Lung (tissue), 12 donors: ENCODE data around the gene MT1M. TPM values are rescaled to one million over a fixed set of nuclear protein-coding genes. Genes with fewer than 3 reads are reported as not detected.
A peak's percentile ranks its signal among the peaks of the same experiment; 100 is the strongest.

Source experiments
- ATAC-seq: fragments of 200-7000 bp; cut with Tn5 transposase; one replicate; pipeline ENCODE4 v1.9.1; 2020; ENCODE audit warnings: moderate number of reproducible peaks; ENCODE audit not compliant: insufficient read depth, low FRiP score
- DNase-seq, 3 donors: peaks; one replicate each; pipeline ENCODE4 v3.0.0-alpha.2; 2013 to 2017
- H3K27ac ChIP-seq, 2 donors: one replicate each; pipeline ENCODE4 v1.5.1; 2013; ENCODE audit warnings: mild to moderate bottlenecking in 2 of 2, moderate library complexity in 2 of 2, control low read depth in 1 of 2, inconsistent platforms in 1 of 2, low read depth in 1 of 2, low read length in 1 of 2
- H3K27me3 ChIP-seq, 3 donors: one replicate each; pipeline ENCODE4 v1.5.1; 2013; ENCODE audit warnings: low read length in 2 of 3; ENCODE audit not compliant: control insufficient read depth in 3 of 3, insufficient read depth in 3 of 3
- H3K36me3 ChIP-seq, 4 donors: one replicate each; pipeline ENCODE4 v1.5.1; 2013; ENCODE audit warnings: low read length in 4 of 4, mild to moderate bottlenecking in 1 of 4, moderate library complexity in 1 of 4; ENCODE audit not compliant: control insufficient read depth in 4 of 4, insufficient read depth in 4 of 4
- H3K4me1 ChIP-seq, 5 donors: one replicate each; pipeline ENCODE4 v1.5.1; 2013; ENCODE audit warnings: low read length in 5 of 5, mild to moderate bottlenecking in 2 of 5, moderate library complexity in 1 of 5; ENCODE audit not compliant: control insufficient read depth in 5 of 5, insufficient read depth in 5 of 5
- H3K4me3 ChIP-seq: one replicate; pipeline ENCODE4 v1.5.1; 2013; ENCODE audit warnings: mild to moderate bottlenecking, control low read depth, moderate library complexity
- H3K9ac ChIP-seq, 2 donors: one replicate each; pipeline ENCODE4 v1.5.1; 2013; ENCODE audit warnings: low read length in 2 of 2, control low read depth in 1 of 2; ENCODE audit not compliant: insufficient read depth in 1 of 2
- H3K9me3 ChIP-seq, 4 donors: one replicate each; pipeline ENCODE4 v1.5.1; 2013; ENCODE audit warnings: low read length in 3 of 4, mild to moderate bottlenecking in 1 of 4, moderate library complexity in 1 of 4; ENCODE audit not compliant: control insufficient read depth in 4 of 4, insufficient read depth in 3 of 4
- WGBS, 2 donors: extraction: QIAGEN DNeasy Blood & Tissue Kit; methylation state at CpG; one replicate each; pipeline ENCODE4 v1.1.7; 2013; 5-methylcytosine and 5-hydroxymethylcytosine counted together
- polyA plus RNA-seq, 2 donors: library from polyadenylated mRNA; stranded (reverse); fragments of 200-250 nt; gene quantifications; one replicate each; pipeline ENCODE4 v1.2.1, GENCODE V29; 2013
- total RNA-seq, 2 donors: library from RNA; depleted of rRNA in 1 of 2; stranded (reverse); fragments of >200 nt in 1 of 2; gene quantifications; one replicate each; pipeline ENCODE4 v1.2.1, GENCODE V29; 2014 to 2021
- TF ChIP-seq, protein P1 (sequence below): IDR thresholded peaks from 2 replicates; pipeline ENCODE4 v1.5.1; 2012; ENCODE audit warnings: mild to moderate bottlenecking; ENCODE audit errors: control extremely low read depth, extremely low read depth
- donor health status: control.
- donor health status: control.
- donor health status: Bipolar disorder and iron deficiency.
- donor health status: healthy.
- donor health status: DM: yes; HTN: yes; CAD: no.

MT1M gene
- total and polyA plus RNA-seq, 4 donors, result 0.88 to 251 (median 43.5) TPM

DNA sequence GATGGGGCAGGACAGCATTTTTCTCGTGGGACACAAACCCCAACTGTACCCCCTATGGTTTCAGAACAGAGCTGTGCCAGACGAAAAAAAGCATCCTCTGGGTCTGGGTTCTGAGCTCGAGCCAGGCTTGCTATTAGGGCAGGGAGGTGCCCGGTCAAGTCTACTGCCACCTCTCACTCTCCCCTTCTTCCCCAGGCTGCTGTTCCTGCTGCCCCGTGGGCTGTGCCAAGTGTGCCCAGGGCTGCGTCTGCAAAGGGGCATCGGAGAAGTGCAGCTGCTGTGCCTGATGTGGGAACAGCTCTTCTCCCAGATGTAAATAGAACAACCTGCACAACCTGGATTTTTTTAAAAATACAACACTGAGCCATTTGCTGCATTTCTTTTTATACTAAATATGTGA lies 5.8 kb upstream of the MT1M start:
- H3K4me1 ChIP-seq, result peaks cover 0 to 13% (median 0%) of the 10 kb centered on the region in 5 donors
- no peak for DNase-seq
- WGBS, 2 donors, result 52 to 61% methylated on average over 7 of the region's 7 CpGs
- H3K36me3 ChIP-seq, result no peaks in the 10 kb centered on the region
- TF ChIP-seq, protein P1, sequence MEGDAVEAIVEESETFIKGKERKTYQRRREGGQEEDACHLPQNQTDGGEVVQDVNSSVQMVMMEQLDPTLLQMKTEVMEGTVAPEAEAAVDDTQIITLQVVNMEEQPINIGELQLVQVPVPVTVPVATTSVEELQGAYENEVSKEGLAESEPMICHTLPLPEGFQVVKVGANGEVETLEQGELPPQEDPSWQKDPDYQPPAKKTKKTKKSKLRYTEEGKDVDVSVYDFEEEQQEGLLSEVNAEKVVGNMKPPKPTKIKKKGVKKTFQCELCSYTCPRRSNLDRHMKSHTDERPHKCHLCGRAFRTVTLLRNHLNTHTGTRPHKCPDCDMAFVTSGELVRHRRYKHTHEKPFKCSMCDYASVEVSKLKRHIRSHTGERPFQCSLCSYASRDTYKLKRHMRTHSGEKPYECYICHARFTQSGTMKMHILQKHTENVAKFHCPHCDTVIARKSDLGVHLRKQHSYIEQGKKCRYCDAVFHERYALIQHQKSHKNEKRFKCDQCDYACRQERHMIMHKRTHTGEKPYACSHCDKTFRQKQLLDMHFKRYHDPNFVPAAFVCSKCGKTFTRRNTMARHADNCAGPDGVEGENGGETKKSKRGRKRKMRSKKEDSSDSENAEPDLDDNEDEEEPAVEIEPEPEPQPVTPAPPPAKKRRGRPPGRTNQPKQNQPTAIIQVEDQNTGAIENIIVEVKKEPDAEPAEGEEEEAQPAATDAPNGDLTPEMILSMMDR, result no peak
- H3K9me3 ChIP-seq, result peaks cover 0 to 1% (median 0%) of the 10 kb centered on the region in 4 donors
- H3K4me3 ChIP-seq, result peak overlapping the region; percentile 55
- peak overlapping the region; percentile 91 to 94 for H3K27ac ChIP-seq
- H3K27me3 ChIP-seq, result peaks cover 0 to 34% (median 22%) of the 10 kb centered on the region in 3 donors
- H3K9ac ChIP-seq, result no peak overlapping the region
- no peak for ATAC-seq

DNA sequence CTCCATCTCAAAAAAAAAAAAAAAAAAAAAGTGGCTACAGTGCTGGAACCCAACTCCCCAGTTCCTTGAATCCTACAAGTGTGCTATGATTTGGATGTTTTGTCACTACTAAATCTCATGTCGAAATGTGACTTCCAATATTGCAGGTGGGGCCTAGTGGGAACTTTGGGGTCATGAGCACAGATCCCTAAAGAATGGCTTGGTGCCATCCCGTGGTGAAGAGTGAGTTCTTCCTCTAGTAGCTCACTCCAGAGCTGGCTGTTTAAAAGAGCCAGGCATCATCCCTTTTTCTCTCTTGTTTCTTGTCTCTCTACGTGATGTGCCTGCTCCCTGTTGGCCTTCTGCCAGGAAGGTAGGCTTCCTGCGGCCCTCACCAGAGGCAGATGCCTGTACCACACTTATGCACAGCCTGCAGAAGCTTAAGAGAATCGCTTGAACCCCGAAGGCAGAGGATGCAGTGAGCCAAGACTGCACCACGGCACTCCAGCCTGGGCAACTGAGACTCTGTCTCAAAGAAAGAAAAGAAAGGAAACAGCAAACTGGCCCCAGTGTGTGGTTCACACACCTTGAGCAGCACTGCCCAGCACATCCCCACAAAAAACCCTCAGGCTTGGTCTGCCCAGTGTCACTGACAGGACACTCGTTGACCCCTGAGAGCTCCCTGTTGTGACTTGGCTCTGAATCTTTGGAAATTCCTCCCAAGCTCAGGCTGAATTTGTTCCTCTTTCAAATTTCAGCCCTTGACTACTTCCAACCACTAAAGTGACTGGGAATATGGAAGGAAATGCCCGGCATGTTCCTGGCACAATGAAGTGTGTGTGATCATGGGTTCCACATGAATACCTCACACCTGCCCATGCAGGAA lies 3.7 kb upstream of the MT1M start:
- WGBS, 2 donors, result 76 to 79% methylated on average over 9 of the region's 9 CpGs

DNA sequence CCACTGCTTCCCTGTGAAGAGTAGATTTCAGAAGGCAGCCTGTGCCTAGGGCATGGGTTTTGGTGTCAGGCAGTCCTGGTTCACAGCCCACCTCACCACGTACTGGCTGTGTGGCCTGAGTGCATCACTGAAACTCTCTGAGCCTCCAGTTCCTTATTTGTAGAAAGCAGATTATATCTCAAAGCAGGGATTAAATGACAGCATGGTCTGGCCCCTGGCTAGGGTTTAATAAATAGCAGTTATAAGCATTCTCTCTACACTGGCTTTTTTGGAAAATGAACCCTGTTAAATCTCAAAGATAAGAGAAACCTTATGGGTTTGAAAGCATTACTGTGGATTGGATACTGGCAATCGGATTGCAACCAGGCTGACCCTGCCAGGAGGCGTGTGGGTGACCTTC lies 2.9 kb upstream of the MT1M start:
- TF ChIP-seq, protein P1, result no peak
- no peak for DNase-seq
- peaks cover 0 to 56% (median 44%) of the 10 kb centered on the region in 3 donors for H3K27me3 ChIP-seq
- peaks cover 0 to 21% (median 0%) of the 10 kb centered on the region in 5 donors for H3K4me1 ChIP-seq
- 90 to 91% methylated on average over 3 of the region's 3 CpGs for WGBS, 2 donors
- H3K36me3 ChIP-seq, result no peaks in the 10 kb centered on the region
- no peak overlapping the region for H3K27ac ChIP-seq
- H3K9ac ChIP-seq, result no peak overlapping the region
- H3K9me3 ChIP-seq, result peaks cover 0 to 1% (median 0%) of the 10 kb centered on the region in 4 donors
- ATAC-seq, result no peak
- no peak overlapping the region for H3K4me3 ChIP-seq

More for the DNA sequence above, 3.7 kb upstream of the MT1M start:
- no peak overlapping the region for H3K9ac ChIP-seq
- peaks cover 0 to 51% (median 36%) of the 10 kb centered on the region in 3 donors for H3K27me3 ChIP-seq
- no peak for ATAC-seq
- no peaks in the 10 kb centered on the region for H3K36me3 ChIP-seq
- no peak for DNase-seq
- peaks cover 0 to 1% (median 0%) of the 10 kb centered on the region in 4 donors for H3K9me3 ChIP-seq
- H3K27ac ChIP-seq, result peak overlapping the region in 1 of 2 donors; percentile 3
- peaks cover 0 to 21% (median 0%) of the 10 kb centered on the region in 5 donors for H3K4me1 ChIP-seq
- TF ChIP-seq, protein P1, result no peak
- H3K4me3 ChIP-seq, result no peak overlapping the region
